HepG2 (cell line): ENCODE data around the gene TBC1D10B. TPM values are rescaled to one million over a fixed set of nuclear protein-coding genes. Genes with fewer than 3 reads are reported as not detected.

Source experiments
- BCL3 ChIP-seq: sonication (generic); formaldehyde crosslinking; IDR thresholded peaks from 2 replicates; pipeline ENCODE4 v1.5.1; 2020; ENCODE audit warnings: mild to moderate bottlenecking, missing genetic modification reagents, moderate library complexity
- CEBPZ ChIP-seq: IDR thresholded peaks from 2 replicates; pipeline ENCODE4 v1.6.1; 2012; ENCODE audit warnings: low read length, improper control_type of control experiment
- ISL2 ChIP-seq: sonication (generic); formaldehyde crosslinking; IDR thresholded peaks from 2 replicates; pipeline ENCODE4 v1.5.0; 2020; ENCODE audit warnings: missing genetic modification reagents
- KDM2A ChIP-seq: sonication (generic); formaldehyde crosslinking; IDR thresholded peaks from 2 replicates; pipeline ENCODE4 v1.4.0; 2020; ENCODE audit warnings: low read depth, missing genetic modification reagents, borderline replicate concordance
- PTBP1 ChIP-seq: fragments of 200-400 bp; formaldehyde crosslinking; IDR thresholded peaks from 2 replicates; pipeline ENCODE4 v1.6.1; 2018; ENCODE audit warnings: low read length, low read depth; ENCODE audit not compliant: poor library complexity, severe bottlenecking
- STAT6 ChIP-seq: sonication (generic); formaldehyde crosslinking; IDR thresholded peaks from 2 replicates; pipeline ENCODE4 v1.4.0; 2020; ENCODE audit warnings: missing genetic modification reagents, mild to moderate bottlenecking, borderline replicate concordance
- ZBTB43 ChIP-seq: sonication (generic); formaldehyde crosslinking; conservative IDR thresholded peaks from 2 replicates; pipeline ENCODE4 v1.4.0; 2020; ENCODE audit warnings: missing genetic modification reagents
- ZFP41 ChIP-seq: sonication (generic); formaldehyde crosslinking; IDR thresholded peaks from 2 replicates; pipeline ENCODE4 v1.4.0; 2020; ENCODE audit warnings: mild to moderate bottlenecking, missing genetic modification reagents, borderline replicate concordance
- ZFYVE20 ChIP-seq: sonication (generic); formaldehyde crosslinking; IDR thresholded peaks from 2 replicates; pipeline ENCODE4 v1.8.0; 2023; ENCODE audit warnings: low read depth, mild to moderate bottlenecking, moderate library complexity, missing genetic modification reagents, borderline replicate concordance
- ZNF446 ChIP-seq: sonication (generic); formaldehyde crosslinking; IDR thresholded peaks from 2 replicates; pipeline ENCODE4 v1.5.0; 2020; ENCODE audit warnings: mild to moderate bottlenecking, missing genetic modification reagents
- ZSCAN12 ChIP-seq: sonication (generic); formaldehyde crosslinking; IDR thresholded peaks from 2 replicates; pipeline ENCODE4 v1.9.0; 2021; ENCODE audit warnings: mild to moderate bottlenecking, missing genetic modification reagents
- polyA plus RNA-seq, 8 experiments: library from polyadenylated mRNA; depleted of rRNA in 3 of 8; stranded (reverse) in 7 of 8; unstranded in 1 of 8; fragments of >200 nt; fragmentation: Illumina TruSeq in 4 of 8; extraction: Trizol in 4 of 8; gene quantifications; 2 replicates each; pipeline versions ENCODE4 v1.2.1 to v1.2.3, GENCODE V29; 2011 to 2016; ENCODE audit warnings: low read depth in 4 of 8, missing spikeins in 1 of 8, mixed read lengths in 1 of 8; ENCODE audit not compliant: insufficient read depth in 1 of 8
- total RNA-seq, 5 experiments: library from RNA; depleted of rRNA; stranded (reverse); fragments of >200 nt; fragmentation: Illumina TruSeq; extraction: Trizol; gene quantifications; 2 replicates each; pipeline ENCODE4 v1.2.3, GENCODE V29; 2016; ENCODE audit warnings: low read depth in 1 of 5

TBC1D10B gene
- total and polyA plus RNA-seq, 2 of the 13 experiments (the other 11 are each of a cell fraction or from before 2014, with no cell fraction given), result 15.7 to 24.8 TPM

GRCh38 chr16:30355144-30355953 is 14.9 kb downstream of the TBC1D10B start, which contains the start of gene CD2BP2 (continued):
- no peak for TF ChIP-seq BCL3 (CRISPR knock-in tag)
- no peak for TF ChIP-seq ZFYVE20 (CRISPR knock-in tag)
- TF ChIP-seq CEBPZ, result no peak
- TF ChIP-seq ZFP41 (CRISPR knock-in tag), result no peak; the same call in 1 of the 2 replicates
- peak; percentile 46 for TF ChIP-seq ISL2 (CRISPR knock-in tag)
- TF ChIP-seq STAT6 (CRISPR knock-in tag), result 0 out of 2 replicates have a peak, but pooled peaks have one; percentile 50
- TF ChIP-seq KDM2A (CRISPR knock-in tag), result peak; percentile 85
- TF ChIP-seq PTBP1, result no peak
- 0 out of 2 replicates have a peak, but pooled peaks have one; percentile 53 for TF ChIP-seq ZBTB43 (CRISPR knock-in tag)
- TF ChIP-seq ZNF446 (CRISPR knock-in tag), result 0 out of 2 replicates have a peak, but pooled peaks have one; percentile 19
- peak; percentile 14; the same call in 1 of the 2 replicates for TF ChIP-seq ZSCAN12 (CRISPR knock-in tag)
